Peyer's patch (tissue), 4 donors: ENCODE measurements around the gene ASCL3.

ENCODE experiments used
- POLR2A ChIP-seq, 2 donors: fragments of 450-650 bp; IDR thresholded peaks; one replicate each; pipeline ENCODE4 v1.5.1; 2017; ENCODE audit warnings: antibody characterized with exemption in 2 of 2, mild to moderate bottlenecking in 2 of 2, moderate library complexity in 2 of 2
- TF ChIP-seq, protein P1 (sequence below), 6 experiments: fragments of 450-650 bp in 4 of 6; fragments of 200-600 bp in 2 of 6; sonication (generic) in 1 of 6; IDR thresholded peaks; one replicate each; pipeline ENCODE4 v1.5.1; 2017 to 2019; ENCODE audit warnings: antibody characterized with exemption in 6 of 6, mild to moderate bottlenecking in 3 of 6, moderate library complexity in 1 of 6

DNA sequence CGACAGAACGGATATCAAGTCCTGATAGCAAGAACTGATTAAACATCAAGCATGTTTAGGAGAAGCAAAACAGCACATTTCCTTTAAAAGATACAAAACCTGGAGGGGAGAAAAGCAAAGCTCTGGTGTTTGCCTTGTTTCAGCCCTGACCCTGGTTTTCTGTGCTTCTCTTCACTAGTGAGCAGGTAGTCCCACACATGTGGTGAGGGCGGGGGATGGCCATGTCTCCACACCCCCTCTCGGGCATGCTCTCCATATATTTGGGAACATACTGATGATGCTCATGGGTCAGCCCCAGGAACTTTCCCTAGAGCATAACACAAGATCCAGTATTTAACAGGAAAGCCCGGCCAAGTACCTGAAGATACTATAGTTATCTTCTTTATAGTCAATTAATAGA lies 20.1 kb downstream of the ASCL3 start:
- TF ChIP-seq, protein P1, sequence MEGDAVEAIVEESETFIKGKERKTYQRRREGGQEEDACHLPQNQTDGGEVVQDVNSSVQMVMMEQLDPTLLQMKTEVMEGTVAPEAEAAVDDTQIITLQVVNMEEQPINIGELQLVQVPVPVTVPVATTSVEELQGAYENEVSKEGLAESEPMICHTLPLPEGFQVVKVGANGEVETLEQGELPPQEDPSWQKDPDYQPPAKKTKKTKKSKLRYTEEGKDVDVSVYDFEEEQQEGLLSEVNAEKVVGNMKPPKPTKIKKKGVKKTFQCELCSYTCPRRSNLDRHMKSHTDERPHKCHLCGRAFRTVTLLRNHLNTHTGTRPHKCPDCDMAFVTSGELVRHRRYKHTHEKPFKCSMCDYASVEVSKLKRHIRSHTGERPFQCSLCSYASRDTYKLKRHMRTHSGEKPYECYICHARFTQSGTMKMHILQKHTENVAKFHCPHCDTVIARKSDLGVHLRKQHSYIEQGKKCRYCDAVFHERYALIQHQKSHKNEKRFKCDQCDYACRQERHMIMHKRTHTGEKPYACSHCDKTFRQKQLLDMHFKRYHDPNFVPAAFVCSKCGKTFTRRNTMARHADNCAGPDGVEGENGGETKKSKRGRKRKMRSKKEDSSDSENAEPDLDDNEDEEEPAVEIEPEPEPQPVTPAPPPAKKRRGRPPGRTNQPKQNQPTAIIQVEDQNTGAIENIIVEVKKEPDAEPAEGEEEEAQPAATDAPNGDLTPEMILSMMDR (IDR thresholded peaks at IDR 0.05), result no peak
- TF ChIP-seq POLR2A (IDR thresholded peaks at IDR 0.05), result no peak
